H9 (cell line): ENCODE results near the gene RUNDC3A. TPM values are rescaled to one million over a fixed set of nuclear protein-coding genes. Genes with fewer than 3 reads are reported as not detected.

Experiments
- DNase-seq: peaks from one replicate; pipeline ENCODE4 v3.0.0-alpha.2; 2017
- H2AFZ ChIP-seq: one replicate; pipeline ENCODE4 v1.6.1; 2013; ENCODE audit warnings: mild to moderate bottlenecking, low read length, control low read depth, moderate library complexity
- H2AK5ac ChIP-seq: 2 replicates; pipeline ENCODE4 v1.6.1; 2013; ENCODE audit warnings: low read length, control low read depth, mixed read lengths; ENCODE audit not compliant: insufficient read length
- H2BK120ac ChIP-seq: one replicate; pipeline ENCODE4 v1.6.1; 2013; ENCODE audit warnings: low read depth, mild to moderate bottlenecking, low read length, control low read depth, inconsistent platforms; ENCODE audit not compliant: poor library complexity, severe bottlenecking
- H2BK12ac ChIP-seq: 2 replicates; pipeline ENCODE4 v1.6.1; 2013; ENCODE audit warnings: low read length, control low read depth, mixed read lengths, low read depth; ENCODE audit not compliant: insufficient read length
- H2BK15ac ChIP-seq: 2 replicates; pipeline ENCODE4 v1.6.1; 2013; ENCODE audit warnings: low read depth, low read length, control low read depth
- H2BK20ac ChIP-seq: one replicate; pipeline ENCODE4 v1.6.1; 2013; ENCODE audit warnings: low read depth, mild to moderate bottlenecking, low read length, control low read depth, inconsistent platforms; ENCODE audit not compliant: poor library complexity, severe bottlenecking
- H2BK5ac ChIP-seq: 2 replicates; pipeline ENCODE4 v1.6.1; 2013; ENCODE audit warnings: low read length, control low read depth, mixed read lengths; ENCODE audit not compliant: insufficient read length
- H3K14ac ChIP-seq: 2 replicates; pipeline ENCODE4 v1.6.1; 2013; ENCODE audit warnings: low read length, control low read depth; ENCODE audit not compliant: insufficient read depth
- H3K18ac ChIP-seq: 2 replicates; pipeline ENCODE4 v1.6.1; 2013; ENCODE audit warnings: low read depth, mild to moderate bottlenecking, mixed read lengths, low read length, control low read depth; ENCODE audit not compliant: insufficient read length
- H3K23ac ChIP-seq: 2 replicates; pipeline ENCODE4 v1.6.1; 2013; ENCODE audit warnings: low read length, control low read depth, mixed read lengths, low read depth; ENCODE audit not compliant: insufficient read length
- H3K23me2 ChIP-seq: 2 replicates; pipeline ENCODE4 v1.6.1; 2013; ENCODE audit warnings: low read depth, mild to moderate bottlenecking, mixed read lengths, low read length, control low read depth; ENCODE audit not compliant: insufficient read length, poor library complexity, severe bottlenecking
- H3K27ac ChIP-seq: 2 replicates; pipeline ENCODE4 v1.5.1; 2013; ENCODE audit warnings: low read length, control low read depth, mixed read lengths, low read depth; ENCODE audit not compliant: insufficient read length
- H3K27me3 ChIP-seq: 2 replicates; pipeline ENCODE4 v1.6.1; 2013; ENCODE audit warnings: low read length, control low read depth, inconsistent platforms; ENCODE audit not compliant: insufficient read depth
- H3K4ac ChIP-seq: 2 replicates; pipeline ENCODE4 v1.6.1; 2013; ENCODE audit warnings: low read depth, mild to moderate bottlenecking, control low read depth, inconsistent platforms, low read length, moderate library complexity
- H3K4me1 ChIP-seq: 2 replicates; pipeline ENCODE4 v1.6.1; 2013; ENCODE audit warnings: low read length, control low read depth, inconsistent platforms; ENCODE audit not compliant: insufficient read depth
- H3K4me2 ChIP-seq: 2 replicates; pipeline ENCODE4 v1.6.1; 2013; ENCODE audit warnings: low read length, control low read depth, mixed read lengths; ENCODE audit not compliant: insufficient read length, insufficient read depth
- H3K56ac ChIP-seq: 2 replicates; pipeline ENCODE4 v1.6.1; 2013; ENCODE audit warnings: low read depth, mild to moderate bottlenecking, mixed read lengths, low read length, control low read depth; ENCODE audit not compliant: insufficient read length
- H3K79me1 ChIP-seq: 2 replicates; pipeline ENCODE4 v1.6.1; 2013; ENCODE audit warnings: low read depth, mild to moderate bottlenecking, moderate library complexity, low read length, control low read depth, inconsistent platforms; ENCODE audit not compliant: insufficient read depth, poor library complexity, severe bottlenecking
- H3K79me2 ChIP-seq: 2 replicates; pipeline ENCODE4 v1.6.1; 2013; ENCODE audit warnings: low read length, control low read depth, inconsistent platforms; ENCODE audit not compliant: insufficient read depth
- H3K9ac ChIP-seq: 2 replicates; pipeline ENCODE4 v1.6.1; 2013; ENCODE audit warnings: low read length, control low read depth, mixed read lengths; ENCODE audit not compliant: insufficient read length; ENCODE audit errors: extremely low read depth
- H3K9me3 ChIP-seq: one replicate; pipeline ENCODE4 v1.6.1; 2013; ENCODE audit warnings: low read depth, low read length, inconsistent platforms; ENCODE audit not compliant: control insufficient read depth
- H3T11ph ChIP-seq: one replicate; pipeline ENCODE4 v1.6.1; 2013; ENCODE audit warnings: mild to moderate bottlenecking, low read length, control low read depth, inconsistent platforms
- H4K20me1 ChIP-seq: one replicate; pipeline ENCODE4 v1.6.1; 2013; ENCODE audit not compliant: control insufficient read depth, insufficient read length, insufficient read depth
- H4K5ac ChIP-seq: 2 replicates; pipeline ENCODE4 v1.6.1; 2013; ENCODE audit warnings: low read depth, mild to moderate bottlenecking, mixed read lengths, low read length, control low read depth; ENCODE audit not compliant: insufficient read length
- H4K8ac ChIP-seq: replicated peaks from 2 replicates; pipeline ENCODE4 v1.6.1; 2013; ENCODE audit warnings: low read length, control low read depth, mixed read lengths, low read depth; ENCODE audit not compliant: insufficient read length
- H4K91ac ChIP-seq: 2 replicates; pipeline ENCODE4 v1.6.1; 2013; ENCODE audit warnings: low read depth, mild to moderate bottlenecking, moderate library complexity, mixed read lengths, low read length, control low read depth; ENCODE audit not compliant: insufficient read length
- H3K27ac Mint-ChIP-seq, 3 experiments: 2 replicates in 2 of 3; 3 replicates in 1 of 3; pipeline ENCODE4 v1.8.0; 2020 to 2021; ENCODE audit warnings: mixed read lengths in 3 of 3, mild to moderate bottlenecking in 1 of 3, moderate library complexity in 1 of 3
- H3K27me3 Mint-ChIP-seq: 2 replicates; pipeline ENCODE4 v1.8.0; 2021; ENCODE audit warnings: low read depth, mild to moderate bottlenecking, moderate library complexity, mixed read lengths
- H3K36me3 Mint-ChIP-seq, 3 experiments: 2 replicates in 2 of 3; 3 replicates in 1 of 3; pipeline ENCODE4 v1.8.0; 2020 to 2021; ENCODE audit warnings: low read depth in 3 of 3, mixed read lengths in 3 of 3; ENCODE audit not compliant: insufficient read depth in 1 of 3
- H3K4me1 Mint-ChIP-seq, 2 experiments: 2 replicates each; pipeline ENCODE4 v1.8.0; 2020; ENCODE audit warnings: mixed read lengths in 2 of 2
- H3K4me3 Mint-ChIP-seq, 2 experiments: 2 replicates in 1 of 2; 3 replicates in 1 of 2; pipeline ENCODE4 v1.8.0; 2020 to 2021; ENCODE audit warnings: mild to moderate bottlenecking in 2 of 2, mixed read lengths in 2 of 2, moderate library complexity in 1 of 2
- H3K9me3 Mint-ChIP-seq, 2 experiments: 2 replicates in 1 of 2; 3 replicates in 1 of 2; pipeline ENCODE4 v1.8.0; 2020; ENCODE audit warnings: mild to moderate bottlenecking in 2 of 2, mixed read lengths in 2 of 2, moderate library complexity in 1 of 2
- WGBS: extraction: QIAGEN DNeasy Blood & Tissue Kit; methylation state at CpG from one replicate; pipeline ENCODE4 v1.1.7; 2013; ENCODE audit warnings: missing lambda C conversion rate, low lambda C conversion rate, mixed read lengths; ENCODE audit not compliant: insufficient read length; ENCODE audit errors: extremely low coverage; 5-methylcytosine and 5-hydroxymethylcytosine counted together
- total RNA-seq: library from RNA; stranded (reverse); gene quantifications from 2 replicates; pipeline ENCODE4 v1.2.1, GENCODE V29; 2021
- TF ChIP-seq, protein P1 (sequence below): fragments of 200-600 bp; sonication (generic); conservative IDR thresholded peaks from 3 replicates; pipeline ENCODE4 v1.8.0; 2021; ENCODE audit warnings: antibody characterized with exemption, mild to moderate bottlenecking

The RUNDC3A gene
- total RNA-seq, 1 experiment from 2014 or later = 3.8 TPM

DNA sequence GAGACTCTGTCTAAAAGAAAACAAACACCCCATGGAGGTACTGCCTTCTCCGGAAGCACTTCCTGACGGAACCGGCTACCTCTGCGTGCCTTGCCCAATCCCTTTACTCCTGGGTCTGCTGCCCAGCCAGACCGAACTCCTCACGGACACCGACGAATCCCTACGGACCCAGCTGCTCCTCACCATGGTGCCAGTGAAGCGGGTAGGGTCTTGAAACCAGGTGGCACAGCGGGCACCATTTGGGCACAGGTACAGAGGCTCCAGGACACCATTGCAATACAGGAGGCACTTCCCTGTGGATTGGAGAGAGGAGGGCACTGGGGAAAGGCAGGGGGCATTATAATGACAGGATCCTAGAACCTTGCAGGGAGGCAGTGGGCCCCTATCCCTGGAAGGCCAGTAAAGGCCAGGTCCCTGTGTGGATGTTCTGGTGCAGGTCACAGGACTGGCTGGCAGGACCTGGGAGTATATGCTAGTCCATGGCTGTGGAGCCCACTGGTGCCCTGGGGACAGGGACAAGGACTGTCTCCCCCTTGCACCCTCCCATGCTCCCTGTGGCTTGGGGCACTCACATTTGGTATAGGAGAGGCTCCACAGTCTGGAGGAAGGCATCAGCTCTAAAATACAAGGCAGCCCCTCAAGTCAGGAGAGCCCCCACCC lies 14.0 kb downstream of the RUNDC3A start:
- Histone ChIP-seq H3K23me2 (peaks cover 13% of the 10 kb centered on the region), H2AK5ac (no peak overlapping the region), H3K79me1 (peaks cover 4% of the 10 kb centered on the region), H4K91ac (no peak overlapping the region), H3K27me3 (no peaks in the 10 kb centered on the region), H3K9ac (no peak overlapping the region), H2BK120ac (no peak overlapping the region), H4K5ac (no peak overlapping the region), H3K14ac (no peak overlapping the region), H3T11ph (no peak overlapping the region), H3K9me3 (no peaks in the 10 kb centered on the region), H4K8ac (no peak overlapping the region), H3K4me1 (no peaks in the 10 kb centered on the region), H2BK20ac (no peak overlapping the region), H3K79me2 (peaks cover 4% of the 10 kb centered on the region; the same call in 1 of the 2 replicates), H4K20me1 (no peaks in the 10 kb centered on the region), H2BK15ac (no peak overlapping the region), H2BK5ac (no peak overlapping the region), H3K56ac (no peak overlapping the region), H3K27ac (no peak overlapping the region), H3K23ac (no peak overlapping the region), H3K4ac (no peak overlapping the region), H3K18ac (no peak overlapping the region), H2AFZ (no peak overlapping the region), H2BK12ac (no peak overlapping the region), H3K4me2 (no peak overlapping the region)
- Mint-ChIP-seq H3K4me1 (peaks cover 8 to 16% of the 10 kb centered on the region in 2 experiments), H3K27me3 (peaks cover 17% of the 10 kb centered on the region), H3K36me3 (peaks cover 20 to 50% (median 31%) of the 10 kb centered on the region in 3 experiments), H3K9me3 (no peaks in the 10 kb centered on the region), H3K27ac (no peak overlapping the region), H3K4me3 (peak overlapping the region; percentile 67 to 88; a peak in 3 of 5 replicates)
- TF ChIP-seq, protein P1, sequence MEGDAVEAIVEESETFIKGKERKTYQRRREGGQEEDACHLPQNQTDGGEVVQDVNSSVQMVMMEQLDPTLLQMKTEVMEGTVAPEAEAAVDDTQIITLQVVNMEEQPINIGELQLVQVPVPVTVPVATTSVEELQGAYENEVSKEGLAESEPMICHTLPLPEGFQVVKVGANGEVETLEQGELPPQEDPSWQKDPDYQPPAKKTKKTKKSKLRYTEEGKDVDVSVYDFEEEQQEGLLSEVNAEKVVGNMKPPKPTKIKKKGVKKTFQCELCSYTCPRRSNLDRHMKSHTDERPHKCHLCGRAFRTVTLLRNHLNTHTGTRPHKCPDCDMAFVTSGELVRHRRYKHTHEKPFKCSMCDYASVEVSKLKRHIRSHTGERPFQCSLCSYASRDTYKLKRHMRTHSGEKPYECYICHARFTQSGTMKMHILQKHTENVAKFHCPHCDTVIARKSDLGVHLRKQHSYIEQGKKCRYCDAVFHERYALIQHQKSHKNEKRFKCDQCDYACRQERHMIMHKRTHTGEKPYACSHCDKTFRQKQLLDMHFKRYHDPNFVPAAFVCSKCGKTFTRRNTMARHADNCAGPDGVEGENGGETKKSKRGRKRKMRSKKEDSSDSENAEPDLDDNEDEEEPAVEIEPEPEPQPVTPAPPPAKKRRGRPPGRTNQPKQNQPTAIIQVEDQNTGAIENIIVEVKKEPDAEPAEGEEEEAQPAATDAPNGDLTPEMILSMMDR = no peak
- WGBS = no CpG with 5 or more reads among the region's 11 CpGs
- DNase-seq = no peak
